ENCODE results near the gene NUP153.

The NUP153 gene

GRCh38 chr6:17691925-17692538 is 14.7 kb downstream of the NUP153 start:
- Histone ChIP-seq H3K9ac (ENCODE audit: low read depth in 1 of 2, low read length in 2 of 2) (no peak overlapping the region), H3K4me1 (ENCODE audit: control insufficient read depth in 2 of 2, insufficient read depth in 2 of 2, low read length in 2 of 2) (no peaks in the 10 kb centered on the region), H3K27ac (ENCODE audit: low read depth in 2 of 2, low read length in 2 of 2) (no peak overlapping the region), H3K4me3 (ENCODE audit: low read length in 2 of 2) (no peak overlapping the region), H3K27me3 (ENCODE audit: control insufficient read depth in 2 of 2, insufficient read depth in 2 of 2, low read length in 2 of 2) (no peaks in the 10 kb centered on the region), H3K9me3 (ENCODE audit: control insufficient read depth in 2 of 2, low read length in 2 of 2) (no peaks in the 10 kb centered on the region), H3K36me3 (ENCODE audit: control insufficient read depth in 2 of 2, insufficient read depth in 2 of 2, low read length in 2 of 2) (peaks cover 0 to 4% of the 10 kb centered on the region in 2 donors)

- no peak overlapping the region for H3K9ac ChIP-seq (ENCODE audit: low read depth in 1 of 2, low read length in 2 of 2)
- peaks cover 2 to 10% of the 10 kb centered on the region in 2 donors for H3K36me3 ChIP-seq (ENCODE audit: control insufficient read depth in 2 of 2, insufficient read depth in 2 of 2, low read length in 2 of 2)
- no peak overlapping the region for H3K27ac ChIP-seq (ENCODE audit: low read depth in 2 of 2, low read length in 2 of 2)
- no peaks in the 10 kb centered on the region for H3K9me3 ChIP-seq (ENCODE audit: control insufficient read depth in 2 of 2, low read length in 2 of 2)
- no peaks in the 10 kb centered on the region for H3K4me1 ChIP-seq (ENCODE audit: control insufficient read depth in 2 of 2, insufficient read depth in 2 of 2, low read length in 2 of 2)
- no peaks in the 10 kb centered on the region for H3K27me3 ChIP-seq (ENCODE audit: control insufficient read depth in 2 of 2, insufficient read depth in 2 of 2, low read length in 2 of 2)
- no peak overlapping the region for H3K4me3 ChIP-seq (ENCODE audit: low read length in 2 of 2)
Observed at GRCh38 chr6:17688481-17688880, 18.2 kb downstream of the NUP153 start.

DNA sequence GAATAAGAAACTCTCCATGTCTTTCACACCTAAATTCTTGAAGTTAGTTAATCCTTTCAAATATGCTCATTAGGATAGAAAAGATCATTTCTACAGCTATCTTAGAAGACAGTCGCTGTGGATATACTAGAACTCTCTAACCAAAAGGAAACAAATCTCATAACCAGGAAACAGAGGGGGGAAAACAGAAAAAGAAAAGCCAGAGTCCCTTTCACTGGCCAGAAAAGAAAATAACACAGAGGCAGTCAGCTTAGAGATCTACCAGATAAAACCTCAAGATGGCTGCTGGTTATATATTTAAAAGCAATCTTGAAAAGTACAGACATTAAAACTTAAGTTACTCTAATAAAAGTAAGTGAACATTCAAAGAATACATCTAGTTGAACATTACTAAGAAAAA is 19.6 kb downstream of the NUP153 start:
- H3K27ac ChIP-seq (ENCODE audit: low read depth in 2 of 2, low read length in 2 of 2), result no peak overlapping the region
- H3K27me3 ChIP-seq (ENCODE audit: control insufficient read depth in 2 of 2, insufficient read depth in 2 of 2, low read length in 2 of 2), result no peaks in the 10 kb centered on the region
- no peak overlapping the region for H3K4me3 ChIP-seq (ENCODE audit: low read length in 2 of 2)
- no peak overlapping the region for H3K9ac ChIP-seq (ENCODE audit: low read depth in 1 of 2, low read length in 2 of 2)
- no peaks in the 10 kb centered on the region for H3K4me1 ChIP-seq (ENCODE audit: control insufficient read depth in 2 of 2, insufficient read depth in 2 of 2, low read length in 2 of 2)
- peaks cover 2 to 13% of the 10 kb centered on the region in 2 donors for H3K36me3 ChIP-seq (ENCODE audit: control insufficient read depth in 2 of 2, insufficient read depth in 2 of 2, low read length in 2 of 2)
- no peaks in the 10 kb centered on the region for H3K9me3 ChIP-seq (ENCODE audit: control insufficient read depth in 2 of 2, low read length in 2 of 2)

GRCh38 chr6:17684134-17684533 is 22.6 kb downstream of the NUP153 start:
- Histone ChIP-seq H3K9ac (ENCODE audit: low read depth in 1 of 2, low read length in 2 of 2) (no peak overlapping the region), H3K36me3 (ENCODE audit: control insufficient read depth in 2 of 2, insufficient read depth in 2 of 2, low read length in 2 of 2) (peaks cover 5 to 13% of the 10 kb centered on the region in 2 donors), H3K27ac (ENCODE audit: low read depth in 2 of 2, low read length in 2 of 2) (no peak overlapping the region), H3K4me1 (ENCODE audit: control insufficient read depth in 2 of 2, insufficient read depth in 2 of 2, low read length in 2 of 2) (no peaks in the 10 kb centered on the region), H3K9me3 (ENCODE audit: control insufficient read depth in 2 of 2, low read length in 2 of 2) (no peaks in the 10 kb centered on the region), H3K4me3 (ENCODE audit: low read length in 2 of 2) (no peak overlapping the region), H3K27me3 (ENCODE audit: control insufficient read depth in 2 of 2, insufficient read depth in 2 of 2, low read length in 2 of 2) (no peaks in the 10 kb centered on the region)

- no peaks in the 10 kb centered on the region for H3K9me3 ChIP-seq (ENCODE audit: control insufficient read depth in 2 of 2, low read length in 2 of 2)
- no peak overlapping the region for H3K4me3 ChIP-seq (ENCODE audit: low read length in 2 of 2)
- H3K9ac ChIP-seq (ENCODE audit: low read depth in 1 of 2, low read length in 2 of 2), result no peak overlapping the region
- no peaks in the 10 kb centered on the region for H3K27me3 ChIP-seq (ENCODE audit: control insufficient read depth in 2 of 2, insufficient read depth in 2 of 2, low read length in 2 of 2)
- no peak overlapping the region for H3K27ac ChIP-seq (ENCODE audit: low read depth in 2 of 2, low read length in 2 of 2)
- H3K4me1 ChIP-seq (ENCODE audit: control insufficient read depth in 2 of 2, insufficient read depth in 2 of 2, low read length in 2 of 2), result no peaks in the 10 kb centered on the region
- H3K36me3 ChIP-seq (ENCODE audit: control insufficient read depth in 2 of 2, insufficient read depth in 2 of 2, low read length in 2 of 2), result peaks cover 5 to 13% of the 10 kb centered on the region in 2 donors
Observed at GRCh38 chr6:17683428-17683827, 23.3 kb downstream of the NUP153 start.

- no peaks in the 10 kb centered on the region for H3K9me3 ChIP-seq (ENCODE audit: control insufficient read depth in 2 of 2, low read length in 2 of 2)
- H3K4me1 ChIP-seq (ENCODE audit: control insufficient read depth in 2 of 2, insufficient read depth in 2 of 2, low read length in 2 of 2), result no peaks in the 10 kb centered on the region
- no peaks in the 10 kb centered on the region for H3K27me3 ChIP-seq (ENCODE audit: control insufficient read depth in 2 of 2, insufficient read depth in 2 of 2, low read length in 2 of 2)
- peaks cover 9 to 11% of the 10 kb centered on the region in 2 donors for H3K36me3 ChIP-seq (ENCODE audit: control insufficient read depth in 2 of 2, insufficient read depth in 2 of 2, low read length in 2 of 2)
- H3K9ac ChIP-seq (ENCODE audit: low read depth in 1 of 2, low read length in 2 of 2), result no peak overlapping the region
- H3K4me3 ChIP-seq (ENCODE audit: low read length in 2 of 2), result no peak overlapping the region
- H3K27ac ChIP-seq (ENCODE audit: low read depth in 2 of 2, low read length in 2 of 2), result no peak overlapping the region
Observed at GRCh38 chr6:17679726-17680125, 27.0 kb downstream of the NUP153 start.

- no peak overlapping the region for H3K4me3 ChIP-seq (ENCODE audit: low read length in 2 of 2)
- no peak overlapping the region for H3K27ac ChIP-seq (ENCODE audit: low read depth in 2 of 2, low read length in 2 of 2)
- H3K9me3 ChIP-seq (ENCODE audit: control insufficient read depth in 2 of 2, low read length in 2 of 2), result no peaks in the 10 kb centered on the region
- peaks cover 19 to 29% of the 10 kb centered on the region in 2 donors for H3K36me3 ChIP-seq (ENCODE audit: control insufficient read depth in 2 of 2, insufficient read depth in 2 of 2, low read length in 2 of 2)
- no peaks in the 10 kb centered on the region for H3K4me1 ChIP-seq (ENCODE audit: control insufficient read depth in 2 of 2, insufficient read depth in 2 of 2, low read length in 2 of 2)
- H3K9ac ChIP-seq (ENCODE audit: low read depth in 1 of 2, low read length in 2 of 2), result no peak overlapping the region
- H3K27me3 ChIP-seq (ENCODE audit: control insufficient read depth in 2 of 2, insufficient read depth in 2 of 2, low read length in 2 of 2), result no peaks in the 10 kb centered on the region
Observed at GRCh38 chr6:17677602-17678001, 29.1 kb downstream of the NUP153 start.

- Histone ChIP-seq H3K4me3 (ENCODE audit: low read length in 2 of 2) (no peak overlapping the region), H3K27me3 (ENCODE audit: control insufficient read depth in 2 of 2, insufficient read depth in 2 of 2, low read length in 2 of 2) (no peaks in the 10 kb centered on the region), H3K27ac (ENCODE audit: low read depth in 2 of 2, low read length in 2 of 2) (no peak overlapping the region), H3K36me3 (ENCODE audit: control insufficient read depth in 2 of 2, insufficient read depth in 2 of 2, low read length in 2 of 2) (peaks cover 34 to 54% of the 10 kb centered on the region in 2 donors), H3K9ac (ENCODE audit: low read depth in 1 of 2, low read length in 2 of 2) (no peak overlapping the region), H3K9me3 (ENCODE audit: control insufficient read depth in 2 of 2, low read length in 2 of 2) (no peaks in the 10 kb centered on the region), H3K4me1 (ENCODE audit: control insufficient read depth in 2 of 2, insufficient read depth in 2 of 2, low read length in 2 of 2) (no peaks in the 10 kb centered on the region)
Observed at GRCh38 chr6:17673543-17674254, 33.0 kb downstream of the NUP153 start.

- H3K4me3 ChIP-seq (ENCODE audit: low read length in 2 of 2), result no peak overlapping the region
- no peaks in the 10 kb centered on the region for H3K27me3 ChIP-seq (ENCODE audit: control insufficient read depth in 2 of 2, insufficient read depth in 2 of 2, low read length in 2 of 2)
- H3K36me3 ChIP-seq (ENCODE audit: control insufficient read depth in 2 of 2, insufficient read depth in 2 of 2, low read length in 2 of 2), result peaks cover 43 to 66% of the 10 kb centered on the region in 2 donors
- no peaks in the 10 kb centered on the region for H3K4me1 ChIP-seq (ENCODE audit: control insufficient read depth in 2 of 2, insufficient read depth in 2 of 2, low read length in 2 of 2)
- H3K9ac ChIP-seq (ENCODE audit: low read depth in 1 of 2, low read length in 2 of 2), result no peak overlapping the region
- no peak overlapping the region for H3K27ac ChIP-seq (ENCODE audit: low read depth in 2 of 2, low read length in 2 of 2)
- no peaks in the 10 kb centered on the region for H3K9me3 ChIP-seq (ENCODE audit: control insufficient read depth in 2 of 2, low read length in 2 of 2)
Observed at GRCh38 chr6:17672064-17672718, 34.5 kb downstream of the NUP153 start.

DNA sequence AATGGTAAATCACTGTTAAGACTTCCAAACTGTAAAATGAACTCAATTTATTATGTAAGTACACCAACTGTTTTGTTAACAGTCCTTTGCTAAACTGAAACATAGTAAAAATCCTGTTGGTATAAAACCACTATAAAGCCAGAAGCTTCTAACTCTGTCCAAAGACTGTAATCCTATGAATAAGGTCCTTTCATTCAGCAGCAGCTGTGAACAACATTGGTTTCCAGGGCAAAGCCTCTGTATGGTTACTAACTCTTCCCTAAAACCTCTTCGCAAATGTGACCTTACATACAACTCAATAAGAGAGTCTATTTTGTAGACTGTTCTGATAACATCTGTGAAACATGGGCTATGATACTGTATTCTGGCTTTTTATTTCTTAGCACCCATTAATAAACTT is 40.1 kb downstream of the NUP153 start:
- Histone ChIP-seq H3K9ac (ENCODE audit: low read depth in 1 of 2, low read length in 2 of 2) (no peak overlapping the region), H3K36me3 (ENCODE audit: control insufficient read depth in 2 of 2, insufficient read depth in 2 of 2, low read length in 2 of 2) (peaks cover 38 to 54% of the 10 kb centered on the region in 2 donors), H3K27me3 (ENCODE audit: control insufficient read depth in 2 of 2, insufficient read depth in 2 of 2, low read length in 2 of 2) (no peaks in the 10 kb centered on the region), H3K27ac (ENCODE audit: low read depth in 2 of 2, low read length in 2 of 2) (no peak overlapping the region), H3K4me3 (ENCODE audit: low read length in 2 of 2) (no peak overlapping the region), H3K9me3 (ENCODE audit: control insufficient read depth in 2 of 2, low read length in 2 of 2) (no peaks in the 10 kb centered on the region), H3K4me1 (ENCODE audit: control insufficient read depth in 2 of 2, insufficient read depth in 2 of 2, low read length in 2 of 2) (no peaks in the 10 kb centered on the region)
